Measurements from ENCODE around the gene ADRA2C.

The ADRA2C gene

DNA sequence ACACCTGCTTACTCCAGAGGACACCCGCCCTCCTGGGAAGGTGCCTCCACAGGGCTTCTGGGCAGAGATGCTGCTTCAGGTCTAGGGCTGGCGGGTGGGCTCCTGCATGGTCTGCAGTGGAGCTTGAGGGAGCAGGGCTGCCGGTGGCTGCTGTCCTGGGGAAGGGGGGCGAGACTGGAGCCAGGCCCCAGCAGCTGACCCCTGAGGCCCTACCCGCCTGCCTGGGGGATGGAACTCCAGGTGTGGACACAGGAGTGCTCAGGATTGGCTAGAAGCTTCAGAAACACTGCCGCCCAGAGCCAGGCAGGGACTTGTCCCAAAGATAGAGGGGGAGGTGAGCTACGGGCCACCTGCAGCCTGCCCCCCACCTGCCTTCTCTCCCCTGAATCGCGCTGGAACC, 33.0 kb upstream of the ADRA2C start:
- no peak for DNase-seq (ENCODE audit: low read depth)

DNA sequence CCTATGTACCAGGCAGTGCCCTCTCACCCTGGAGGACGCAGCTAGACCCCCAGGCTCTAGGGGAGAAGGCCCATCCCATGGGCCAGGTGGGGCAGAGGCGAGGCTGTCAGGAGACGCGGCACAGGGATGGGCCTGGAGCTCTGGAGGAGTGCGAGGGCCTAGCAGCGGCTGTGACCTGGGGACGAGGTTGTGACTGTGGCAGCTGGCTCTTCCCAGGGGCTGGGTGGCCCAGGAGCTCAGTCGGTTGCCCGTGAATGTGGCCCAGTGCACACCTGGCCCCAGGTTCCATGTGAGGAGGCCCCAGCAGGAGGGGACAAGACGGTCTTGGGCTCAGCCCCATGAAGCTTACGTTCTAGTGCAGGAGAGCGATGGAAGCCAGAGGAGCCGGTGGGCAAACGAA, 31.0 kb upstream of the ADRA2C start:
- DNase-seq (ENCODE audit: low read depth): no peak

DNA sequence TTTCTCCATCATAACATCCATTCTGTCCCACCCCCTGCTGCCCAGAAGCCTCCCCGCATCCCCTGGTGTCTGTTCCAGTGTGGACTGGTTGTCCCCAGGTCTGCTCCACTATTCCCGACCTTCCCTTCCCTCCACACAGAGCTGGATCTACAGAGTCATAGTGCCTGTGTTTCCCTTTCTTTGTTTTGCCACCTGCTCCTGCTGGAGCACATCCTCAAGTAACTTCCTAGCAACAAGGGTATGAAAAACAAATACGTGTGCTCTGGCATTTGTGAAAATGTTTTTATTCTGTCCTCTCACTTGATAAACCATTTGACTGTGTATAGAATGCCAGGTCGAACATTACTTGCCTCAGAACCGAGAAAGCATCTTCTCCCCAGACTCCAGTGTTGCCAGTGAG, 29.9 kb upstream of the ADRA2C start:
- no peak for DNase-seq (ENCODE audit: low read depth)

DNA sequence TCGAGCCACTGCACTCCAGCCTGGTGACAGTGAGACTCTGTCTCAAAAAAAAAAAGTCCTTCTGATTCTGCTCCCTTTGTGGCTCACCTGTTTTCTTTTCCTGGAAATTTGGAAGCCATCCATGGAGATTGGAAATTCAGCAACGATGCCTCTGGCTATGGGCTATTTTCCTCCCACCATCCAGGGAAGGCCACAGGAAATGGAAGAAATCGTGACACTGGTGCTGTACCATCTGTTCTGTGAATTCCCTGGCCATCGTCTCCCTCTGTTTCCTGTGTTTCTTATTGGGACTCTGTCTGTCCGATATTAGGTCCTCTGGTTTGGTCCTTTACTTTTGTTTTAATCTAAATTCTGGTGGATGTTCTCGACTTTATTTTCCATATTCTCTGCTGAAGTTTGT, 29.4 kb upstream of the ADRA2C start:
- DNase-seq (ENCODE audit: low read depth): no peak

DNA sequence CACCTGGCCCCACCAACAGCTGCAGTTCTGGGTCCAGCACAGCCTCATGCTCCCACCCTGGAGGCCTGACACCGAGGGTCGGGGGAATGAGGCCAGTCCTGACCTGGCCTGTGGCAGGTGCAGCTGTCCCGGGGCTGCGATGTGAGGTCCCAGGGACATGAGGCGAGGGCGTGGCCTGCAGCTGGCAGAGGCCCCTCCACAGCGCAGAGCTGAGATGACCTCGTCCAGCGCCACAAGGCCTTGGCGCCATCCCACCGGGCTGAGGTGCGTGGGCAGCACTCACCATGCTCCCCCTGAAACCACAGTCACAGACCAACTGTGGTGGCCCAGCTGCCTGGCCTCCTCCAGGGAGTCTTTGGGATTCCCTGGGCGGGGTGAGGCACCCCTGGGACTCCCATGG, 26.6 kb upstream of the ADRA2C start:
- no peak for DNase-seq (ENCODE audit: low read depth)

DNA sequence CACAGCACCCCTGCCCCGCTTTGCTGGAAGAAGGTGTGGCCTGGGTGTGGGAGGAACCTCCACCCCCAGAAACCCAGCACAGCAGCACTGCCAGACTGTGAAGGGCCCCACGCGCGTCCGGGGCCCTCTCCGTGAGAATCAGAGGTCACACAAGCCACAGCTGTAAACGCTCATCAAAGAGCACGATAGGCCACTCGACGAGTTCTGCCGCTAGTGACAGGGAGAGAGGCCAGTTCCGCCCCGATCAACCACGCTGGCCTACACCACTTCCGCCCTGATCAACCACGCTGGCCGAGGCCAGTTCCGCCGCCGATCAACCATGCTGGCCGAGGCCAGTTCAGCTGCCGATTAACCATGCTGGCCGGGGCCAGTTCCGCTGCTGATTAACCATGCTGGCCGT, 25.9 kb upstream of the ADRA2C start:
- DNase-seq (ENCODE audit: low read depth): no peak

DNA sequence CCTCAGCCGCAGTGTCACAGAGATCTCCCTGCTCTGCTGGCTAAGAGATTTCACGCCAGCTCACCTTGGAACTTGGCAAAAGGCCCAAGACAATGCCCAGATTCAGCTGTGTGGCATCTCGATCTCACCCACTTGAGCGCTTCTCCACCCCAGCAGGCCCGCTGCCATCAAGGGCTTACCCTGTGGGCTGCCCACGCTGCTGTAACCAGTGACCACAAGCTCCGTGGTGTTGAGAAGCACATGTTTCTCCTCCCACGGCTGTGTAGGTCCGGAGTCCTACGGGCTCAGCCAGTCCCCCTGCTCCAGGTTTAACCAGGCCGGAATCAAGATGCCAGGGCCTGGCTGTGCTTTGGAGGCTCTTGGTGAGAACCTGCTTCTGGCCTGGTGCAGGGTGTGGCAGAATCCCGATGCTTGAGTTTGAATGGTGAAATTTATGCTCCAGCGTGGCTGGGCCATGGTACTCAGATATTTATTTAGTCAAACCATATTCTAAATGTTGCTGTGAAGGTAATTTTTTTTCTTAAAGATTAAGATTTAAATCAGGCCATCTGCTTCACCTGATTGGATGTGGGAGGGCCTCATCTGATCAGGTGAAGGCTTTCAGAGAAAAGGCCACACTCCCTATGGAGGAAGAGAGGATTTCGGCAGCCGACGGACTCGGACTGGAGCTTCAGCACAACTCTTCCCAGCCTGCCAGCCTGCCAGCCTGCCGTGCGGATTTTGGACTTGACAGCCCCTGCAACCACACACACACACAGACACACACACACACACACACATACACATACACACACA, 24.8 kb upstream of the ADRA2C start:
- DNase-seq (ENCODE audit: low read depth): no peak

DNA sequence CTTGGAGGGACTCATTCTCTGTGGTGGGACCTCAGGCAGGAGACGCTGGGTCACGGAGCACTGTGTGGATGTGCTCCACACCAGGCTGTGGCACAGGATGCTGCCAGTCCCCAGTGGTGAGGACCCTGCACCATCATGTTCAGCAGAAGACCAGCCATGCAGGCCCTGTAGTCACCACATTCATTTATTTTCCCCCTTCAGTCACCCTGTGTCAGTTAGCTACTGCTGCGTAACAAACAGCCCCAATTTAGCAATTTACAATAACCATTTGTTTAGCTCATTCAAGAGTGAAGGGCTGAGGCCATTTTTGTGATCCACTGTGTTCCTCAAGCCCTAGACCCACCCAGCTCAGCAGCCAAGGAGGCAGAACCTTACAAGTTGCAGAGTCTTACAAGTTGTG, 23.6 kb upstream of the ADRA2C start:
- DNase-seq (ENCODE audit: low read depth): no peak

DNA sequence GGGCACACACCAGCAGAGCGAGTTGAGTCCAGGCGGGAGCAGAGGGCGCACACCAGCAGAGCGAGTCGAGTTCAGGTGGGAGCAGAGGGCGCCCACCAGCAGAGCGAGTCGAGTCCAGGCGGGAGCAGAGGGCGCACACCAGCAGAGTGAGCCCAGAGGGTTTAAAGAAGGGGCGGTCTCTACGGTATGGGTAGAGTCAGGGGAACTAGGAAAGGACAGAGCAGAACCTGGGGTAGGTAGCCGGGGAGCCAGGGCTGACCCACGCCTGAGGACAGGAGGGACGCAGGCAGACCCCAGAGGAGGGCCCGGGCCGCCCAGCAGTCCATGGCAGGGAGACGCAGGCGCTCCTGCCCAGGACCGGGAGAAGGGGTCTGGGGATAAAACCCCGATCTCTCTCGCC, 22.0 kb upstream of the ADRA2C start:
- no peak for DNase-seq (ENCODE audit: low read depth)

DNA sequence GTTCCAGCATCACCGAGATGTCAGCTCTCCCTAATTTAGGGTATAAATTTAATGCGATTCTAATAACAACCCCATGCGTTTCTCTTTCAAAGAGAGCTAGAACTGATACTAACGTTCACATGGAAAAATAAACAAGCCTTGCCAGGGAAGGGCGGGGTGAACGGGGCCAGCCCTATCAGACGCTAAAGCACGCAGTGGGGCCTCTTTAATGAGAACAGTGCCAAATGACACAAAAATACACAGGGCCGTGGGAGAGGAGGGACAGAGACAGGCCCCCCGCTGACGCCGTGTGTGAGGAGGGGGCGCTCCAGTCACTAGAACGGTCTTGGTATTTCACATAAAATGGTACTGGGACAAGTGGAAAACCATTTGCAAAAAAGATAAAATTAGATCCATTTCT, 21.3 kb upstream of the ADRA2C start:
- DNase-seq (ENCODE audit: low read depth): no peak

DNA sequence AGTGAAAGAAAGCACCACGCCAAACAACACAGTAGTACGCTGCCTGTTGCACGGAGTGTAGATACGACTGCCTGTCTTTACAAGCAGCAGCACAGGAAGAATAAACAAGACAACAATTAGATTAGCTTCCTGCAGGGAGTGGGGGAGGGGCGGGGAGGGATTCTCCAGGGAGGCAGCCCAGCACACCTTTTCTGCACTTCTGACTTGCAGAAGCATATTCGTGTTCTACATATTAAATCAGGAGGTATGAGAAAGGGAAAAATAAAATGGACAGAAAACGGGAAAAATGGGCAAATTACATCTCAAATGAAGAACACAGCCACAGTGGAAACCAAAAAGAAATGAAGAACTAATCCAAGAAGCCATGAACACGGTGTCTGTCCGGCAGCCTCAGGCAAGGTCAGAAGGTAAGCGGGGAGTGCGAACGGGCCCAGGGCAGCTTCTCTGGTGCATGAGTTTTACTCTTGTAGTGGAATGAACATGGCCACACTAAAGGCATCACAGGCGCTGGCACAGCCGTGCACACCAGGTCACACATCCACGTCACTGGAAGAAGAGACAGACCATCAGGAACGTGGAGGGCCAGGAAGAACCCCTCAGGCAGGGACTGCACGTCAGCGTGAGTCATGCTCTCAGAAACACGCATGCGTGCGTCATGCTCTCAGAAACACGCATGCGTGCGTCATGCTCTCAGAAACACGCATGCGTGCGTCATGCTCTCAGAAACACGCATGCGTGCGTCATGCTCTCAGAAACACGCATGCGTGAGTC, 20.1 kb upstream of the ADRA2C start:
- DNase-seq (ENCODE audit: low read depth): no peak

DNA sequence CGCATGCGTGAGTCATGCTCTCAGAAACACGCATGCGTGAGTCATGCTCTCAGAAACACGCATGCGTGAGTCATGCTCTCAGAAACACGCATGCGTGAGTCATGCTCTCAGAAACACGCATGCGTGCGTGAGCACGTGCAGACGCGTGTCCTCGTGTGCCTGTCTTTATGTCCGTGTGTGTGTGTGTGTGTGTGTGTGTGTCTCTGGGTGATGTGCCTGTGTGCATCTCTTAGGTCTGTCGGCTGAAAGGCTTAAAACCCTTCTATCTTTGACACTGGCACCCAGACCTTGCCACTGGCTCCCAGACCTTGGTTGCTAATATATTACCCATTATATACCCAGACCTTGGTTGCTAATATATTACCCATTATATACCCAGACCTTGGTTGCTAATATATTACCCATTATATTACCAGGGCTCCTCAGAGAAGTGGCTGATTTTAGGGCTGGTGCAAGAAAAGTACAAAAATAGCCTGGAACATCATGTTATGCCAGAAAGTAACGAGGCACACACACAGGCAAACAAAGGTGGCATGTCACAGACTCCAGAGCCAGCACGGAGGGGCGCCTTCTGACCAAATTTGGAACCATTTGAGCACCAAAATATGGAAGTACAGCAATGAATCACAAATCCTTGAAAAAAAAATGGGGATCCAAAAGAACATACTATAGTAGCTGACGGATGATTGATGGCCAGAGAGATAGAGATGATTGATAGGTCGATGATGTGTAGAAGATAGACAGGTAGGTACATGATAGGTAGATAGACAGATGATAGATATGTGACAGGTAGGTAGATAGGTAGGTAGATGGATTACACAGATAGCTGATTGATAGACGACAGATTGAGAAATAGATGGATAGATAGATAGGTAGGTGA, 19.2 kb upstream of the ADRA2C start:
- DNase-seq (ENCODE audit: low read depth): no peak

DNA sequence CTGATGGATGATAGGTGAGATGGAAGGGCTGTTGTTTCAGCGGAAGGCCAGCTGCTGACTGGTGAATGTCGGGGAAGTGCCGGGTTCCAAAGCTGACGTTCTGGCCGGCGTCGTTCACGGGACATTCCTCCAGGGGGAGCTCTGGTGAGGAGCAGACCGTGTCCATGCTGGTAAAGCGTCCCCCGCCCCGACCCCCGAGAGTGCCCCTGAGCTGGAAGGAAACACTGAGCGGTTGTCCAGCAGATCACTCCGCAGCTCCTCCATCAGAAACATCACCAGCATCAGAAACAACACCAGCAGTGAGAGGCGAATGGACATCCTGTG, 18.6 kb upstream of the ADRA2C start:
- DNase-seq (ENCODE audit: low read depth): no peak

DNA sequence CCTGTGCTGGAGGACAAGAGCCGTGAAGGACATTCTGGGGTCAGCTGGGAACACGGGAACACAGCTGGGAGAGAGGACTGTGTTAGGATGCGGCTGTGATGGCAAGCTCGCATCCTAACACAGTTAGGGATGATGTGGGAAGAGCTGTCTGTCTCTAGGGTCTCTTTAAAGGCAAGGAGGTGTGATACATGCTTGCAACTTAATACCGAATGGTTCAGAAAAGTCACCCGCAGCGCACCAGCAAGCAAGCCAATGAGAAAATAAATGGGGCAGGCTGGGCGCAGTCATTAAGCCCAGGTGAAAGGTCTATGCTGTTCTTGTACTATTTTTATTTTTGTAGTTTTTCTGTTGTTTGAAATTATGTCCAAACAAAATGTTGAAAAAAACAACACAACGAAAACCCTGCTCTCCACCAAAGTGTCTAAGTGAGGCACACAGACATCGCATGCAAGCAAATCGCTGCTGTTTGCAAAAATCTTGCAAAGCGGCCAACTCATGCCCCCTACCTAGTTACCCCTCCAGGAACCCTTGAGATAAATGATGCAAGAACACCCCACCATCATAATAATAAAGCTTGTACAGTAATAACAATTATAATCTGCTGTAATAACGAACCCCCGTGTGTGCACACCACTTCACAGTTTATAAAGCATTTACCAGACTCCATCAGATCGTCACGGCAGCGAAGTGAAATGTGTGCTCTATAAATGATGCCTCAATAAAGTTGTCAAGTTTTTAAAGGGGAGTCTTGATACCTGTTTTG, 17.9 kb upstream of the ADRA2C start:
- DNase-seq (ENCODE audit: low read depth): no peak

DNA sequence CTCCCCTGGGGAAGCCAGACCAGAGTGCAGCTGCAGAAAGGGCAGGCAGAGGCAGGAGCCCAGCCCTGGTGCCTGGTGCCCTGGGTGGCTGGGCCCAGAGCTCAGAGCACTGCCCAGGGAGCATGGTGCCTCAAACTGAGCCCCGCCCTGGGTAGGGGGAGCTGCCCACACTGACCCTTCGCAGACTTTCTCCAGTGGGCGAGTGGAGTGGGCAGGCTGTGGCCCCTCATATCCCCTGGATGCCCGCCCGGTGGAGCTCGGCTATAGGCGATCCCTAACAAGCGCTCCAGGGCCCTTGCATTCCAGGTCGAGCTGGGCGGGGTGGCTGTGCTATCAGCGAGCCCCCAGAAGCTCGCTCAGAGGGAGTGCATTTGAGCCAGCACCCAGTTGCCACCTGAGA, 17.1 kb upstream of the ADRA2C start:
- no peak for DNase-seq (ENCODE audit: low read depth)

DNA sequence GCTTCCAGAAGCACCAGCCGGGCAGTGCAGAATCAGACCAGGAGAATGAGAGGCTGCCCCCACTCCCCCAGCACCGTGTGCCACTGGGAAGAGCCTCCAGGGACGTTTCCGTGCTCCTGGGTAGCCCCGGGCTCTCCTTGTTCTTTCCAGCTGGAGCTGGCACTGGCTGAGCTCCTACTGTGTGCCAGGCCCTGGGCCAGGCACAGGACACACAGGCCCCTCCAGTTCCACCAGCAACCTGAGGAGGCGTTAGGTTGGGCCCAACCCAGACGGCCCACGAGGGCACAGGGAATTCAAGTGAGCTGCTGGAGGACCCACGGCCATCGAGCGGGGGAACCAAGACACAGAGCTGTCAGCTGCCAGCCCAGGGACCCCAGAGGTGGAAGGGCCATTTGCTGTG, 15.9 kb upstream of the ADRA2C start:
- no peak for DNase-seq (ENCODE audit: low read depth)

DNA sequence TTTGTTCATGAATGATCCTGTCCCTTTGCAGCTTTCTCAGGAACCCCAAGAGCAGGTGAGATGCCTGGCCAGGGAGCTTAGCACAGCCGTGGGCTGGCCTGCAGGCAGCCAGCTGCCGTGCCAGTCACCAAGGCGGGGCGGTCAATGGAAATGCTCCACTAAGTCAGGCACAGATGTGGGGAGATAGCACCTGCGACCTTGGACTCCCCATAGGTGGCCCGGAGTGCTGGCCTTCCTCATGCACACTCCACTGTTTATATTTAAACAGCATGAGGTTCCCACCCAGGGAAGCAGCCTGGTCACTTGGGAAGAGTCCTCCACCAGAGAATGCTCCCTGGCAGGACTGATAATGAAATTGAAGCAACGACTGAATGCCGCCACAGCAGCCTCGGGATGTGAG, 14.2 kb upstream of the ADRA2C start:
- DNase-seq (ENCODE audit: low read depth): no peak

DNA sequence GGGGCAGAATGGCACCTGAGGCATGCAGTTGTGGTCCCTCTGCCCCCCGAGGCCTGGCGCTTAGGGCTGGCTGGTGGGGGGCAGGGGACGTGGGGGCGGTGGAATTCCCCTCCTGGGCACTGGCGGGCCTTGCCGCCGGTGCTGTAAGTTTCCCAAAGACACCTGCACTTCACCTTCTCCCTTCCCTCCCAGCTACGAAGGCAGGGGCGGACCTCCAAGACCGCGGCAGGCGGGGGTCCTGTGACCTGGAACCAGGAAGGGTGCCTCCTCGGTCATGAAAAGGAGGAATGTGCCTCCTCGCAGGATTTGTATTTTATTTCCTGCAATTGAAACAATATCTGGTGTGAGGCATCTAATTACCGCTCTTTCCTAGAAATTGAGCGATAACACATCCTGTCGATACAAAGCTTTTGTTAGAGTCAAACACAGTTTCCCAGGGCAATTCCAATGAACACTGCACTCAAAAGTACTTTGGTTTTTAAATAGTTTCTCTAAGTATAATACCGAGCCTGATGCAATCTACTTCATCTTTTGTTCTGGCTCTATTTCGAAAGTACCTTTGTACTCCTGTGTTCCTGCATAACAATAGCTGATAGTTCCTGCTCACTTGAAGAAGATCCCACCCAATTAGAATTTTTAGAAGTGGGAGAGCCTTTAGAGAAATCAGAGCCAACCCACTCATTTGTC, 12.3 kb upstream of the ADRA2C start:
- no peak for DNase-seq (ENCODE audit: low read depth)

DNA sequence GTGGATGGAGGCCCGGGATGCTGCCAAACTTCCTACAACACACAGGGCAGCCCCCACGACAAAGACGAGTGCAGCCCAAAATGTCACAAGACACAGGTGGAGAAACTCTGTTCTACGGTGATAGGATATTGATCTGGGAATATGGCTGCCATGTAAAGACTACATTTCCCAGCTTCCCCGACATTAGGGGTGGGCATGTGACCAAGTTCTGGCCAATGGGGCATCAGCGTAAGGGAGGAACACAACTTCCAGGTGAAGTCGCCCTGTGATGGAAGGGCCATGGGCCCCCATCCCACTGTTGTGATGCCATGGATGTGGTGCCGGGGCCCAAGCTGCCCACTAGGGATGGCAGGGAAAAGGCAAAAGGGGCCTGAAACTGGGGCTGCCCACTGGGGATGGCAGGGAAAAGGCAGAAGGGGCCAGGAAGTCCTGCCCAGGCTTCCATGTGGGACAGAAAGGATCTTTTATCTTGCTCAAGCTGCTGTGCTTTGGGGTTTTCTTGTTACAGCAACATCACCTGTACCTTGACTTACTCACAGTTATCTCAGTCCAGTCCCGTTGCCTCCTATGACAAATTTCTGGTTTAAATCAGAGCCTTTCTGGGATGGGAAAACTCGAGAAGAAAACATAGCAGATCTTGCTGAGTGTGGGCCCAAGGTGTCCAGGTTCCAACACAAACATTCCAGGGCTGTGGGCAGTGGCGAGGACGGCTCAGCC, 9.7 kb upstream of the ADRA2C start:
- DNase-seq (ENCODE audit: low read depth): no peak

DNA sequence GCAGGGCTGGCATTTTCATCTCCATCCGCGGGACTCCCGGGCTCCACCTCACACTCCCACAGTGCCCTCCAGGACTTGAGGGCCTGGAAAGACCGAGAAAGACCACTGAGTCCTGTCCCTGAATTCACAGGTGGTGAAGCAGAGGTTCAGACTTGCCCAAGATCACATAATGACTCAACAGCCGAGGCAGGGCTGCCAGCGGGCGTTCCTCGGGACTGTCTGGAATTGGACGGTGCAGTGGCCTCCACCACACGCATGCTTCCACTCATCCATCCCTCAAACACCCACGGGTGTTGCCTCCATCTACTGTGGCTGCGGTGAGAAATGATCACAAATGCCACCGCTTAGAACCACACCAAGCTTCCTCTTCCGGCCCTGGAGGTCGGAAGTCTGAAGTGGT, 6.9 kb upstream of the ADRA2C start:
- no peak for DNase-seq (ENCODE audit: low read depth)

DNA sequence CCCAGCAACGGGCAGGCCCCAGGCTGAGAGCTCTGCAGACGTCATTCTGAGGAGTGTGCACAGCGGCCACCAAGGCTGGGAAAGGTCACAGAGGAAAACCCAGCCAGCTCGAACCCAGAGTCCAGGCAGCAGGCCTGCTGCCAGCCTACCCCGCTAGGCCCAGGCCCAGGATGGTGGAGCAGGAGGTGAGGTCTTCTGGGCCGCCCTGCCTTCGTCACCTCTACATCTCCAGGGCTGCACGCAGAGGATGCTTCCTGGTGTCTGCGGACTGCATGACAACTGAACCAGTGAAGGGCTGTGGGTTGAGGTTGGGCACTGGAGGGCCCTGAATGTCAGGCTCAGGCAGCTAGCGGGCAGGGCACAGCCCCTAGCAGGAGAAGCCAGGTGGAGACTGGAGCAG, 5.8 kb upstream of the ADRA2C start:
- DNase-seq (ENCODE audit: low read depth): no peak
